Measurements from ENCODE around the gene AMPH. TPM values are rescaled to one million over a fixed set of nuclear protein-coding genes. Genes with fewer than 3 reads are reported as not detected.
A peak's percentile ranks its signal among the peaks of the same experiment; 100 is the strongest.
"Not testable (repeated sequence)": the region's sequence is repeated elsewhere in the genome, so short reads cannot be mapped to it uniquely, and the experiment has no call there.

Gene AMPH
- total RNA-seq, 1 donor, result not detected

DNA sequence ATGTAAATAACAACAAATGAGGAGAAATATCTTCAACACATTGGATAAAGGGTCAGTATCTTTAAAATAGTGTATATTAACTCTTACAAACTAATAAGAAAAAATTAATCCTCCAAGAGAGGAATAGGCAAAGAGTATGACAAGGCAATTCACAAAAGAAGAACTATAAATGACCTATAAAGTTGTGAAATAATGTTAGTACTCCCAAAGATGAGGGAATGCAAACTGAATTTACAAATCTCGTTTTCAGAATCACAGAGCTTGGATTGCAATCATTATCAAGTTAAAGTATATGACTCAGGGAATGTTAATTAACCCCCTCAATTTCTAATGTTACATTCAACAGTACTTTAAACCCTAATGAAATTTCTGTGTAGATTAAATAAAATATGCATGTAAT, 270.4 kb downstream of the AMPH start:
- DNase-seq (ENCODE audit: low read depth in 2 of 3, low spot score in 2 of 3), result no peak

DNA sequence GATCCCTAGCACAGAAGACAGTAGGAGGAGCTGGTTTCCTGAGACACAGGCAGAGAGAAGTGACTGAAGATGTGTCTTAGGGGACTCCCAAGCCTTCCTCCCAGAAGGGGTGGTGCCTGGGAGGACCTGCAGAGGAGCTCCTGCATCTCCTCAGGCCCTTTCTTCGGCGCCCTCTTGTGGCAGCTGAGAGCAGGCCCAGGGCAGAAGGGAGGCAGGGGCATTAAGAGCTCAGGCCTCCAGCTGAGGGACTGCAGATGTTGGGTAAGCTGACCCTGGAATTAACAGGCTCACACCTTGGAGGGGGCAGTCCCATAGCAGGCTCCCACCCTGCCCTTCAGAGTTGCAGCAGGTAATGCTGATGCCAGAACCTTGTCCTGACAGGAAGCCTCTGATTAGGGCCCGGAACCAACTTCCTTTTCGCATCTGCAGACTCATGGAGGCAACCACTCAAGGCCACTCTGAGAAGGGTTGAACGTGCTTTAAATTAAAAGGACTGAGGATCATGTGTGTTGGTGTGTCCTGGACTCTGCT, 272.0 kb downstream of the AMPH start:
- peak in 1 of 3 donors; percentile 54 for DNase-seq (ENCODE audit: low read depth in 2 of 3, low spot score in 2 of 3)

DNA sequence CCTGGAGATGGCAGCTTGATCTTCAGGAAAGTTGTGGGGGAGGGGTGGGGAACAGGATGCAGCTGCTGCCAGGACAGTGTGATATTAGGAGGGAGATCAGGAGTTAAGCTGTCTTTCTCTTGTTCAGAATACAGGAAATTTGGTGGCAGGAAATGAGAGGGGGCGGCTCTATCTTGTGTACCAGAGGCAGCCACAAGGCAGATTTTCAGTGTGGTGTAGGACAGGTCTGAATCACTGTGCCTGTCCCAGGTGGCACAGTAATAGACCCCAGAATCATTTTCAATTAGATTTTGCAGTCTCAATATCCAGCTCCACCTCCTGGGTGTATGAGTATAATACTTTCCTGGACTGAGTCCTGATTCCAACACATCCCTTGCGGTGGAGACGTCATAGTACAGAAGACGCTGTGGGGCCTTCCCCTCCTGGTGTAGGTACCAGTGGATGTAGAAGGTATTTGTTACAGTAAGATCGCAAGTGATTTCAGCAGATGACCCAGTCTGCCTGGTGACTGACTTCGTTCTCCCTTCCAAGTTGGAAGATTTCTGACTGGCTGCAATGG, 272.8 kb downstream of the AMPH start:
- peak in 1 of 3 donors; percentile 72 for DNase-seq (ENCODE audit: low read depth in 2 of 3, low spot score in 2 of 3)

DNA sequence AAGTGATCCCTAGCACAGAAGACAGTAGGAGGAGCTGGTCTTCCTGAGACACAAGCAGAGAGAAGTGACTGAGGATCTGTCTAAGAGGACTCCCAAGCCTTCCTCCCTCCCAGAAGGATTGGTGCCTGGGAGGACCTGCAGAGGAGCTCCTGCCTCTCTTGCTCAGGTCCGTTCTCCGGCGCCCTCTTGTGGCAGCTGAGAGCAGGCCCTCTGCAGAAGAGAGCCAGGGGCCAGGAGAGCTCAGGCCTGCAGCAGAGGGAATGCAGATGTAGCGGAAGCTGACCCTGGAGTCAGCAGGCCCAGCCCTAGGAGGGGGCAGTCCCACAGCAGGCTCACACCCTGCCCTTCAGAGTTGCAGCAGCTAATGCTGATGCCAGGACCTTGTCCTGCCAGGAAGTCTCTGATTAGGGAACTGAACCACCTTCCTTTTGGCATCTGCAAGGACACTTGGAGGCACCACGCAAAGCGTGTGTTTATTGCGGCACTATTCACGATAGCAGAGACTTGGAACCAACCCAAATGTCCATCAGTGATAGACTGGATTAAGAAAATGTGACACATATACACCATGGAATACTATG, 276.8 kb downstream of the AMPH start:
- DNase-seq (ENCODE audit: low read depth in 2 of 3, low spot score in 2 of 3), result peak in 1 of 3 donors; percentile 55

DNA sequence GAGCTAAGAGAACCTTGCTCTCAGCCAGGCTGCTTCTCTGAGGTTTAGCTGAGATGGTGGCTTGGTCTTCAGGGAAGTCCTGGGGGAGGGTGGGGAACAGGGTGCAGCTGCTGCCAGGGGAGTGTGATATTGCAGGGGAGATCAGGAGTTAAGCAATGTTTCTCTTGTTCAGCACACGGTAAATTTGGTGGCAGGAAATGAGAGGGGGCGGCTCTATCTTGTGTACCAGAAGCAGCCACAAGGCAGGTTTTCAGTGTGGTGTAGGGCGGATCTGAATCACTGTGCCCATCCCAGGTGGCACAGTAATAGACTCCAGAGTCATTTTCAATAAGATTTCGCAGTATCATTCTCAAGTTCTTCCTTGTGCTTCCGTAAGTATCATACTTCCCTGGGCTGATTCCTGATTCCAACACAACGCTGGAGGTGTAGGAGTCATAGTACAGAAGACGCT, 277.7 kb downstream of the AMPH start:
- DNase-seq (ENCODE audit: low read depth in 2 of 3, low spot score in 2 of 3), result peak in 1 of 3 donors; percentile 71

DNA sequence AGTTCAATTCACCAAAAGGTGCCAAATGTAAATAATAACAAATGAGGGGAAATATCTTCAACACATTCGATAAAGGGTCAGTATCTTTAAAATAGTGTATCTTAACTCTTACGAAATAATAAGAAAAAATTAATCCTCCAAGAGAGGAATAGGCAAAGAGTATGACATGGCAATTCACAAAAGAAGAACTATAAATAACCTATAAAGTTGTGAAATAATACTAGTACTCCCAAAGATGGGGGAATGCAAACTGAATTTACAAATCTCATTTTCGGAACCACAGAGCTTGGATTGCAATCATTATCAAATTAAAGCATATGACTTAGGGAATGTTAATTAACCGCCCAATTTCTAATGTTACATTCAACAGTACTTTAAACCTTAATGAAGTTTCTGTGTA, 279.6 kb downstream of the AMPH start:
- no peak for DNase-seq (ENCODE audit: low read depth in 2 of 3, low spot score in 2 of 3)

DNA sequence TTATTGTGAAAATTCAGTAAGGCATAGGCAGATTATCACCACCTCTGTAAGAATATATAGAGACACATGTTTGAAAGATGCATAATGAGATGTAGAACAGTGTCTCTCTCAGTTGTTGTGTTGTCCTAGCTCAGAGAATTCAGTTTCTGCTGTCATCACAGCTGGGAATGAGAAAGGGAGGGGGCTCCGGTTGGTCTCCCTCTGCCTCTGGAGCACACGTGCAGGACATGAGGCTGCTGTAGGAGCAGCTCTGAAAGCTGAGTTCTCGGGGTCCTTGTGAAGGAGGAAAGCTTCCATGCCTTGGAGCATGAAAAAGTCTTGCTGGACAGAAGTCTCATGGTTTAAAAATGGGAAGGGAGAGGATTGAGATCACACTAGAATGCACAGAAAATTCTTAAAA, 280.4 kb downstream of the AMPH start:
- not testable (repeated sequence) for DNase-seq (ENCODE audit: low read depth in 2 of 3, low spot score in 2 of 3)

DNA sequence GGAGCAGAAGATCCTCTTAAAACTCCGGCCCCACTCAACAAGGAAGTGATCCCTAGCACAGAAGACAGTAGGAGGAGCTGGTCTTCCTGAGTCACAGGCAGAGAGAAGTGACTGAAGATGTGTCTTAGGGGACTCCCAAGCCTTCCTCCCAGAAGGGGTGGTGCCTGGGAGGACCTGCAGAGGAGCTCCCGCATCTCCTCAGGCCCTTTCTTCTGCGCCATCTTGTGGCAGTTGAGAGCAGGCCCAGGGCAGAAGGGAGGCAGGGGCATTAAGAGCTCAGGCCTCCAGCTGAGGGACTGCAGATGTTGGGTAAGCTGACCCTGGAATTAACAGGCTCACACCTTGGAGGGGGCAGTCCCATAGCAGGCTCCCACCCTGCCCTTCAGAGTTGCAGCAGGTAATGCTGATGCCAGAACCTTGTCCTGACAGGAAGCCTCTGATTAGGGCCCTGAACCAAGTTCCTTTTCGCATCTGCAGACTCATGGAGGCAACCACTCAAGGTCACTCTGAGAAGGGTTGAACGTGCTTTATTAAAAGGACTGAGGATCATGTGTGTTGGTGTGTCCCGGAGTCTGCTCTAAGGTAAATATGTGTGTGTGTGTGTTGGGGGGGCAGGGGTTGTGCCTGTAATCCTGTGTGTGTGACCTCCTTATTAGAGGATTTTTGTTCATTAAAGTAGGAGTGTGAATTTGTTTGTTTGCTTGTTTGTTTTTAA, 281.1 kb downstream of the AMPH start:
- DNase-seq (ENCODE audit: low read depth in 2 of 3, low spot score in 2 of 3), result peak in 1 of 3 donors; percentile 48

DNA sequence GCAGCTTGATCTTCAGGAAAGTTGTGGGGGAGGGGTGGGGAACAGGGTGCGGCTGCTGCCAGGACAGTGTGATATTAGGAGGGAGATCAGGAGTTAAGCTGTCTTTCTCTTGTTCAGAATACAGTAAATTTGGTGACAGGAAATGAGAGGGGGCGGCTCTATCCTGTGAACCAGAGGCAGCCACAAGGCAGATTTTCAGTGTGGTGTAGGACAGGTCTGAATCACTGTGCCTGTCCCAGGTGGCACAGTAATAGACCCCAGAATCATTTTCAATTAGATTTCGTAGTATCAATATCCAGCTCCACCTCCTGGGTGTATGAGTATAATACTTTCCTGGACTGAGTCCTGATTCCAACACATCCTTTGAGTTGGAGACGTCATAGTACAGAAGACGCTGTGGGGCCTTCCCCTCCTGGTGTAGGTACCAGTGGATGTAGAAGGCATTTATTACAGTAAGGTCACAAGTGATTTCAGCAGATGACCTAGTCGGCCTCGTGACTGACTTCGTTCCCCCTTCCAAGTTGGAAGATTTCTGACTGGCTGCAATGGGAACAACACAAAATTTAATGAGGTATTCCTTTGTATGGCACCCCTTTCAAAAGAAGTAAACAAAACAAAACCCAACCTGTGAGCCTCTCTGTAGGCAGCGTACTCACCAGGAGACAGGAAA, 281.9 kb downstream of the AMPH start:
- not testable (repeated sequence) for DNase-seq (ENCODE audit: low read depth in 2 of 3, low spot score in 2 of 3)

DNA sequence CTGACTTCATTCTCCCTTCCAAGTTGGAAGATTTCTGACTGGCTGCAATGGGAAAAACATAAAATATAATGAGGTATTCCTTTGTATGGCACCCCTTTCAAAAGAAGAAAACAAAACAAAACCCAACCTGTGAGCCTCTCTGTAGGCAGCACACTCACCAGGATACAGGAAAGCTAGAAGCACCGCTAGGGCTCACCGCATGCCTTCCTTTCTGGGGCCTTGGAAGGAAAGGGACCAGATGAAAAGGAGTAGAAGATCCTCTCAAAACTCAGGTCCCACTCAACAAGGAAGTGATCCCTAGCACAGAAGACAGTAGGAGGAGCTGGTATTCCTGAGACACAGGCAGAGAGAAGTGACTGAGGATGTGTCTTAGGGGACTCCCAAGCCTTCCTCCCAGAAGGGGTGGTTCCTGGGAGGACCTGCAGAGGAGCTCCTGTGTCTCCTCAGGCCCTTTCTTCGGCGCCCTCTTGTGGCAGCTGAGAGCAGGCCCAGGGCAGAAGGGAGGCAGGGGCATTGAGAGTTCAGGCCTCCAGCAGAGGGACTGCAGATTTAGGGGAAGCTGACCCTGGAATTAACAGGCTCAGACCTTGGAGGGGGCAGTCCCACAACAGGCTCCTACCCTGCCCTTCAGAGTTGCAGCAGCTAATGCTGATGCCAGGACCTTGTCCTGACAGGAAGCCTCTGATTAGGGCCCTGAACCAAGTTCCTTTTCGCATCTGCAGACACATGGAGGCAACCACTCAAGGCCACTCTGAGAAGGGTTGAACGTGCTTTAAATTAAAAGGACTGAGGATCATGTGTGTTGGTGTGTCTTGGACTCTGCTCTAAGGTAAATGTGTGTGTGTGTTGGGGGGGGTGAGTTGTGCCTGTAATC, 285.6 kb downstream of the AMPH start:
- peak in 1 of 3 donors; percentile 46 for DNase-seq (ENCODE audit: low read depth in 2 of 3, low spot score in 2 of 3)

DNA sequence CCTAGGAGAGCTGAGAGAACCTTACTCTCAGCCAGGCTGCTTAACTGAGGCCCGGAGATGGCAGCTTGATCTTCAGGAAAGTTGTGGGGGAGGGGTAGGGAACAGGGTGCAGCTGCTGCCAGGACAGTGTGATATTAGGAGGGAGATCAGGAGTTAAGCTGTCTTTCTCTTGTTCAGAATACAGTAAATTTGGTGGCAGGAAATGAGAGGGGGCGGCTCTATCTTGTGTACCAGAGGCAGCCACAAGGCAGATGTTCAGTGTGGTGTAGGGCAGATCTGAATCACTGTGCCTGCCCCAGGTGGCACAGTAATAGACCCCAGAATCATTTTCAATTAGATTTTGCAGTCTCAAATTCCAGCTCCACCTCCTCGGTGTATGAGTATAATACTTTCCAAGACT, 286.4 kb downstream of the AMPH start:
- peak in 1 of 3 donors; percentile 68 for DNase-seq (ENCODE audit: low read depth in 2 of 3, low spot score in 2 of 3)

DNA sequence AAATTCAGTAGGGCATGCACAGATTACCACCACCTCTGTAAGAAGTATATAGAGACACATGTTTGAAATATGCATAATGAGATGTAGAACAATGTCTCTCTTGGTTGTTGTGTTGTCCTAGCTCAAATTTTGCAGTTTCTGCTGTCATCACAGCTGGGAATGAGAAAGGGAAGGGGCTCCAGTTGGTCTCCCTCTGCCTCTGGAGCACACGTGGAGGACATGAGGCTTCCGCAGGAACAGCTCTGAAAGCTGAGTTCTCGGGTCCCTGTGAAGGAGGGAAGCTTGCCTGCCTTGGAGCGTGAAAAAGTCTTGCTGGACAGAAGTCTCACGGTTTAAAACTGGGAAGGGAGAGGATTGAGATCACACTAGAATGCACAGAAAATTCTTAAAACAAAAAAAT, 289.0 kb downstream of the AMPH start:
- not testable (repeated sequence) for DNase-seq (ENCODE audit: low read depth in 2 of 3, low spot score in 2 of 3)

DNA sequence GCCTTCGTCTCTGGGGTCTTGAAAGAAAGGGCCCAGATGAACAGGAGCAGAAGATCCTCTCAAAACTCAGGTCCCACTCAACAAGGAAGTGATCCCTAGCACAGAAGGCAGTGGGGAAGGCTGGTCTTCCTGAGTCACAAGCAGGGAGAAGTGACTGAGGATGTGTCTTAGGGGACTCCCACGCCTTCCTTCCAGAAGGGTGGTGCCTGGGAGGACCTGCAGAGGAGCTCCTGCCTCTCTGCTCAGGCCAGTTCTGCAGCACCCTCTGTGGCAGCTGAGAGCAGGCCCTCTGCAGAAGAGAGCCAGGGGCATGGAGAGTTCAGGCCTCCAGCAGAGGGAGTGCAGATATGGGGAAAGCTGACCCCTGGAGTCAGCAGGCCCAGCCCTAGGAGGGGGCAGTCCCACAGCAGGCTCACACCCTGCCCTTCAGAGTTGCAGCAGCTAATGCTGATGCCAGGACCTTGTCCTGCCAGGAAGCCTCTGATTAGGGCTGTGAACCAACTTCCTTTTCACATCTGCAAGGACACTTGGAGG, 289.9 kb downstream of the AMPH start:
- DNase-seq (ENCODE audit: low read depth in 2 of 3, low spot score in 2 of 3), result not testable (repeated sequence)

DNA sequence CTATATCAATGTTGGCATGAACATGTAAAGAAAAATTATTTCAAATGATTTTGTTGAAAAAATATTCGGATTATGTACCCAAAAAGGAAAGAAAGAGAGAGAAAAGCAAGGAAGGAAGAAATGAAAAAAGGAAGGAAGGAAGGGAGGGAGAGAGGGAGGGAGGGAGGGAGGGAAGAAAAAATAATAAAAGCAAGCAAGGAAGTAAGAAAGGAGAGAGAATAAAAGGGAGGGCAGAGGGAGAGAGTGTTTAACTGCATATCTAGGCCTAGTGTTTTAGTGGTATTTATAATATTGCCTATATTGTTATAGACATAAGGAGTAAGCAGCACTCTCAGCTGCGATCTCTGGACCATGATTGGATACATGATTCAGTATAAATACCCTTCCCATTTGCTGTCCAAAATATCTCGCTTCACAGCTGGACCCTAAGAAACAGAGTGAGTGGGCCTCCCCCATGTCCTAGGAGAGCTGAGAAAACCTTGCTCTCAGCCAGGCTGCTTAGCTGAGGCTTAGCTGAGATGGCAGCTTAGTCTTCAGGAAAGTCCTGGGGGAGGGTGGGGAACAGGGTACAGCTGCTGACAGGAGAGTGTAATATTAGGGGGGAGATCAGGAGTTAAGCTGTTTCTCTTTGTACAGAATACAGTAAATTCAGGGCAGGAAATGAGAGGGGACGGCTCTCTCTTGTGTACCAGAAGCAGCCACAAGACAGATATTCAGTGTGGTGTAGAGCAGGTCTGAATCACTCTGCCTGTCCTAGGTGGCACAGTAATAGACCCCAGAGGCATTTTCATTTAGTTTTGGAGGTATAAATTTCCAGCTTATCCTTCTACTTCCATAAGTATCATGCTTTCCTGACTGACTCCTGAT, 291.0 kb downstream of the AMPH start:
- peak in 1 of 3 donors; percentile 35 for DNase-seq (ENCODE audit: low read depth in 2 of 3, low spot score in 2 of 3)

DNA sequence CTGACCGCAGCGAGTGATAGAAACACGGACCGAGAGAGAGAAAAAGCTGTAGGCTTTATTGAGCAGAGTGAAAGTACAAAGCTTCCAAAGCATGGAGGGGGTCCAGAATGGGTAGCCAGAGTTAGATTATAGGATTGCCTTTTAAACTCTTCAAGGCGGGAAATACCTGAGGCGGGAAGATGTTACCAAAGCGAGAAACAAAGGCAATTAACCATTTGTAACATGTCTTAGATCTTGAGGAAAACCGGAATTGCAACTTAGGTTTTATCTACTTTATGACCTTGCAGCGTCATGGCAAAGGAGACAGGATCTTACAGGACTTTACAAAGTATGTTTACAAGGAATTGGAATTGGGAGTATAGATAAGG, 295.0 kb downstream of the AMPH start:
- DNase-seq (ENCODE audit: low read depth in 2 of 3, low spot score in 2 of 3), result not testable (repeated sequence)

DNA sequence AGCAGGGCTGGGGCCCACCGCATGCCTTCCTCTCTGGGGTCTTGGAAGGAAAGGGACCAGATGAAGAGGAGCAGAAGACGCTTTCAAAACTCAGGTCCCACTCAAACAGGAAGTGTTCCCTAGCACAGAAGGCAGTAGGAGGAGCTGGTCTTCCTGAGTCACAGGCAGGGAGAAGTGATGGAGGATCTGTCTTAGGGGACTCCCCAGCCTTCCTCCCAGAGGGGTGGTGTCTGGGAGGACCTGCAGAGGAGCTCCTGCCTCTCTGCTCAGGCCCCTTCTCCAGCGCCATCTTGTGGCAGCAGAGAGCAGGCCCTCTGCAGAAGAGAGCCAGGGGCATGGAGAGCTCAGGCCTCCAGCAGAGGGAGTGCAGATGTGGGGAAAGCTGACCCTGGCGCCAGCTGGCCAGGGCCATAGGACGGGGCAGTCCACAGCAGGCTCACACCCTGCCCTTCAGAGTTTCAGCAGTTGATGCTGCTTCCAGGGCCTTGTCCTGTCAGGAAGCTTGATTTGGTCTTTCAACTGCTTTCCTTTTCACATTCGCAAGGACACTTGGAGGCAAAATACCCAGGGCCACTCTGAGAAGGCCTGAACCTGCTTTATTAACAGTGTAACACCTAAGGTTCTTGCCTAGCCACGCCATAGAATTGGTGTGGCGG, 295.6 kb downstream of the AMPH start:
- DNase-seq (ENCODE audit: low read depth in 2 of 3, low spot score in 2 of 3), result peak; percentile 42 to 93 (median 92)

DNA sequence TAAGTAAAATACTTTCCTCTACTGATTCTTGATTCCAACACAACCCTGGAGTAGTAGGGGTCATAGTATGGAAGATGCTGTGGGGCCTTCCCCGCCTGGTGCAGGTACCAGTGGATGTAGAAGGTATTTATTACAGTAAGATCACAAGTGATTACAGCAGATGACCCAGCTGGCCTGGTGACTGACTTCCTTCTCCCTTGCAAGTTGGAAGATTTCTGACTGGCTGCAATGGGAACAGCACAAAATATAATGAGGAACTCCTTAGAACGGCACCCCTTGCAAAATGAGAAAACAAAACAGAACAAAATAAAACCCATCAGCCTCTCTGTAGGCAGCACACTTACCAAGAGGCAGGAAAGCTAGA, 296.1 kb downstream of the AMPH start:
- DNase-seq (ENCODE audit: low read depth in 2 of 3, low spot score in 2 of 3), result no peak

DNA sequence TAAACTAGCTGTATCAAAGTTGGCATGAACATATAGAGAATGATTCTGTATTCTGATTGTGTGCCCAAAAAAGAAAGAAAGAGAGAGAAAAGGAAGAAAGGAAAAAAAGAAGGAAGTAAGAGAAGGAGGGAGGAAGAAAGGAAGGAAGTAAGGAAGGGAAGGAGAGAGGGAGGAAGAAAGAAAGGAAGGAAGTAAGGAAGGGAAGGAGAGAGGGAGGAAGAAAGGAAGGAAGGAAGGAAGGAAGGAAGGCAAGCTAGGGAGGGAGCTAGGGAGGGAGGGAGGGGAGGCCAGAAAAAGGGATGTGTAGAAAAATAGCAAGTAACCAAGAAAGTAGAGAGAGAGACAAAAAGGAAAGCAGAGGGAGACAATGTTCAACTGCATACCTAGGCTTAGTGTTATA, 297.0 kb downstream of the AMPH start:
- DNase-seq (ENCODE audit: low read depth in 2 of 3, low spot score in 2 of 3), result no peak

Data from hematopoietic multipotent progenitor cell (in vitro differentiated cells).